ENCODE measurements around the gene PDE1A. TPM values are rescaled to one million over a fixed set of nuclear protein-coding genes. Genes with fewer than 3 reads are reported as not detected.

PDE1A gene
- 10 to 100 TPM; 11.0 to 11.2 TPM for total RNA-seq
- long read RNA-seq, partial matches to known transcripts = 0 of 6 reads
- long read RNA-seq, other reads (novel, unspliced or antisense) = 2 of 6 reads

- intact Hi-C loops (cut with DNase I) = no loop called here
- ATAC-seq = peak; percentile 63 to 72
- no peak for DNase-seq
These were observed at the start of gene PDE1A for GRCh38 chr2:182426918-182427240. PDE1A (minus strand) TSS chr2:182427036.

GRCh38 chr2:182473635-182474034, 46.8 kb upstream of the PDE1A start:
- DNase-seq (no peak), ATAC-seq (no peak)
- intact Hi-C loops (cut with DNase I) = no loop called here

DNA sequence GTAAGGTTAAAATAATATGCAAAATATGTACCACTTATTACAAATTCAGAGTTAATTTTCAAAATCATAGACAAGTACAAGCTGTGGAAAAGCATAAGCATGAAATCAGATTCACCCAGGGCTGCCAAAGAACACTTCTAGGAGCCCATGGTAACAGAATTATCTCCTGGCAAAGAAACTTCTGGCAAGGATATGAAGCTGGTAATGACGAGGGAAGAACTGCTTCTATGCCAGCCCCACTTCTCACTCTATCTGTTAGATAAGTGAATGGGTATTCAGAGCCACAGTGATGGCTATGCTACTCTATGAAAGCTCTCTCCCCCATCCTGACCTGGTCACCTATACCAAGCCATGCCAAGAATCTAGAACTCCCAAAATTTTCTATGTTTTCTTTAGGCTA, 36.9 kb upstream of the PDE1A start:
- intact Hi-C loops (cut with DNase I) = no loop called here
- DNase-seq (peak; percentile 24), ATAC-seq (peak; percentile 97 to 99)

DNA sequence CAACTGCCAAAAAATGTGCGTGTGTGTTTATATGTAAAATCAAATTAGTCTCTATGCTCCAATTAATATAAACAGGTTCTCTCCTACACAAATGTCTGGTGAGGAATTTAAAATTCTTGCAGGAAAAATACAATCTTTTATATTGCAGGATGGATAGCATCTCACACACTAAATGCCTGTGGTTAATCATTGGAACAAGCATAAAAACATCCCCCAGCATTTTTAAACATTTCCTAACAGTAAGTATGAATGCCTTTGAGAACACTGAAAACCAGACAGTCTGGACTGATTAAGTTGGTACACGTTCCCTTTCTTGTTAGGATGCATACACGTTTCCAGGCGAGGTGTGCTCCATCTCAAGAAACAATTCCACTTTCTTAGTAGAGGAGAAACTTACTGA, 29.9 kb upstream of the PDE1A start:
- intact Hi-C loops (cut with DNase I) = no loop called here
- DNase-seq = no peak
- no peak for ATAC-seq

- intact Hi-C loops (cut with DNase I) = no loop called here
These were observed 25.7 kb upstream of the PDE1A start for GRCh38 chr2:182452456-182452990.

GRCh38 chr2:182448371-182448770, 21.5 kb upstream of the PDE1A start:
- no peak for ATAC-seq
- no peak for DNase-seq
- intact Hi-C loops (cut with DNase I) = no loop called here

More at GRCh38 chr2:182452456-182452990, 25.7 kb upstream of the PDE1A start:
- no peak for ATAC-seq
- no peak for DNase-seq

- ATAC-seq = peak; percentile 56 to 76
- DNase-seq = no peak
- intact Hi-C loops (cut with DNase I) = no loop called here
These were observed 21.0 kb upstream of the PDE1A start for GRCh38 chr2:182447863-182448262.

DNA sequence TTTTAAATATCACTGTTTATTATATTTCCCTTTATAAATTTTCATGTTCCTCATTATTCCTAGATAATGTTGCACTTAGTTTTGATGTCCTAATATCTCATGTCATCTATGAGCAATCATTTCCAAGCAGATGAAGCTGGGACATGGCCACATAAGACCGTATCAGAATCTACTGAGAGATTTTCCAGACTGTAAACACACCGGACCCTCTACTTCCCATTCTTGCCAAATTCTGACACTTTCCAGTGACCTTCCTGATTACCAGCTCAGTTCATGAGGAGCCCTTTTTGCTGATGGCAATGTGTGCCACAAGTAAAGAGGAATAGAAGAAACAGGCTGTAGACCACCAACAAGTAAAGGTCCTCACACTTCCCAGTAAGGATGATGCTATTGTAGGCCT, 20.3 kb upstream of the PDE1A start:
- ATAC-seq (no peak), DNase-seq (no peak)
- intact Hi-C loops (cut with DNase I) = no loop called here

- intact Hi-C loops (cut with DNase I) = no loop called here
- ATAC-seq (no peak), DNase-seq (no peak)
These were observed 19.3 kb upstream of the PDE1A start for GRCh38 chr2:182446087-182446486.

- intact Hi-C loops (cut with DNase I) = no loop called here
- ATAC-seq (no peak), DNase-seq (no peak)
These were observed 18.6 kb upstream of the PDE1A start for GRCh38 chr2:182445391-182445965.

DNA sequence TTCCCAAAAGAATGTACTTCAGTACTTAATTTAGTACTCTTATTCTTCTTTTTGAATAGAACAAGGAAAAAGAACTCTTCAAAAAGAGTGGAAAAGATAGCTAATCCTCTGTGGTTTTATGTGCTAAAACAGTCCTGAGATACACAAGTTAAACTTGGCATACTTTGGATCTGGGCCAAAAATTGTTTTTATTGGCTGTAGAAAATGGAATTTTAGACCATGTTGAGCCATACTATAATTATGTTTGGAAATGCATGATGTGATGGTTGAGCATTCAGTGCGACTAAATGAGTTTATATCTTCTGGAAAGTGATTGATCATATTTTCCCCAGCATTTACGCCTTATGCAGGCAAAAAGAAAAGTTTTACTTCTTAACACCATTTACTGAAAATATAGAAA, 18.0 kb upstream of the PDE1A start:
- no peak for ATAC-seq
- no peak for DNase-seq
- intact Hi-C loops (cut with DNase I) = no loop called here

DNA sequence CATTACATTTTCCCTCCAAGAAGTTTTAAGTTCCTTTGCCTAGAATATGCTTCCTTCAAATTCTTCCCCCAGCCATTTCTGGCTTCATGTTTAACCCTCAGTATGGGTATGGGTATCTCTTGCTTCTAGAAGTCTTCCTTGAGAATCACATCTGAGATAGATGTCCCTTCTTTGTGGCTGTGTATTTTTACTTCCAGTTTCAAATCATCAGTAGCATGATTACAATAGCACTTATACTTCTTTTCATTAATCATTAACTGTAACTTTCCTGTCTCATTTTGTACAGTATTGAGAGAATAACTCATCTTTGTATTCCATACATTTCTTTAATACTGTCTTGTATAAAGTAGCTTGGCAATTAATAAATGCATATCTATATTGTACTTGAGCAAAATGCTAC, 17.3 kb upstream of the PDE1A start:
- no peak for DNase-seq
- no peak for ATAC-seq
- intact Hi-C loops (cut with DNase I) = no loop called here

DNA sequence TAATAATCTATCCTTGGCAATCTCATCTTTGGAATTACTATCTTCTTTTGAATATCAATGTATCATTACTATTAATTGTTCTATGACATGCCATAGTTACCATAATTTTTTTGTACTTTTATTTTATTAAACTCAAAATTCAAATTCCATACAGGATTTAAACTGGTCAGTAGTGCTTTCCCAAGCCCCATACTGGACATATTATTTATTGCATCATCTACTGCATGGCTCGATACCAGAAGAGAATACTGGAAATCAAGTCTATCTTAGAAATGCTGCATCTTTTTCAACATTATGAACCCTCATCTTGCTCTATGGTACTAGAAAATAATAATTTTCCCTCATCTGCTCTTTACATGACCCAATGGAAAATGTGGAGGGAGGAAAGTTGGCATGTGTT, 9.4 kb upstream of the PDE1A start:
- intact Hi-C loops (cut with DNase I) = no loop called here
- ATAC-seq = no peak
- DNase-seq = no peak

GRCh38 chr2:182435754-182436153, 8.9 kb upstream of the PDE1A start:
- intact Hi-C loops (cut with DNase I) = no loop called here
- DNase-seq (no peak), ATAC-seq (peak in 1 of 2 donors; percentile 81)

DNA sequence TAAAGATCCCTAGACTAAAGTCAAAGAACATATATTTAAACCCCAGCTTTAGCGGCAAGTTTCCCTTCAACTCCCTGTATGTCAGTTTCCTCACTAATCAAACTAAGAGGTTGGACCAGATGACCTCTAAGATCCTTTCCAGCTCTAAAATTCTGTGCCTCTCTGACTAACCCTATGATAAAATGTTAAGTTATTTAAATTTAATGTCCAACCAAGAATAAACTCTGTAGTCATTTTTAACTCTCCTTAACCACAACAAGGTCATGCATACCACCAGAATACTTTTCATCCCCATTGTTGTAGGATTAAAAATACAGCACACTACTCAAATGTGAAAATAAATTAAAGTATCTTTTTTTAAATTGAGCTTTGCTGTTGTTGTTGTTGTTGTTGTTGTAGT, 5.2 kb upstream of the PDE1A start:
- no peak for DNase-seq
- intact Hi-C loops (cut with DNase I) = no loop called here
- ATAC-seq = no peak

DNA sequence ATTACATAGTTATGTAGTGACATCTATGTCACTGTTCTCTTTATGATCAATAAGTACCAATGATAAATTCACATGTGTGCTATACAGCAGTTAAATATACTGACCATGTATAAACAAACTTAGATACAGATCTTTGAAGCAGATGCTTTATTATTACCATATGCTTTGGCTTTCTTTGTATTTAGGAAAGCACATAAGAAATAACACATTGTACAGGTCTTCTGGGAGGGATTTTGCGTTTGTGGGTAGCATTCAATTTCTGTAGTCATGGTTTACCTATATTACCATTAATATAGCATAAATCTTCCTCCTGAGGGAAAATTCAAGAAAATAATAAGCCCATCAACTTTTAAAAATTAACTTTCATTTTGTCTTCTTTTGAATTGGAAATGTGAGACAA, 1.6 kb upstream of the PDE1A start:
- no peak for ATAC-seq

DNA sequence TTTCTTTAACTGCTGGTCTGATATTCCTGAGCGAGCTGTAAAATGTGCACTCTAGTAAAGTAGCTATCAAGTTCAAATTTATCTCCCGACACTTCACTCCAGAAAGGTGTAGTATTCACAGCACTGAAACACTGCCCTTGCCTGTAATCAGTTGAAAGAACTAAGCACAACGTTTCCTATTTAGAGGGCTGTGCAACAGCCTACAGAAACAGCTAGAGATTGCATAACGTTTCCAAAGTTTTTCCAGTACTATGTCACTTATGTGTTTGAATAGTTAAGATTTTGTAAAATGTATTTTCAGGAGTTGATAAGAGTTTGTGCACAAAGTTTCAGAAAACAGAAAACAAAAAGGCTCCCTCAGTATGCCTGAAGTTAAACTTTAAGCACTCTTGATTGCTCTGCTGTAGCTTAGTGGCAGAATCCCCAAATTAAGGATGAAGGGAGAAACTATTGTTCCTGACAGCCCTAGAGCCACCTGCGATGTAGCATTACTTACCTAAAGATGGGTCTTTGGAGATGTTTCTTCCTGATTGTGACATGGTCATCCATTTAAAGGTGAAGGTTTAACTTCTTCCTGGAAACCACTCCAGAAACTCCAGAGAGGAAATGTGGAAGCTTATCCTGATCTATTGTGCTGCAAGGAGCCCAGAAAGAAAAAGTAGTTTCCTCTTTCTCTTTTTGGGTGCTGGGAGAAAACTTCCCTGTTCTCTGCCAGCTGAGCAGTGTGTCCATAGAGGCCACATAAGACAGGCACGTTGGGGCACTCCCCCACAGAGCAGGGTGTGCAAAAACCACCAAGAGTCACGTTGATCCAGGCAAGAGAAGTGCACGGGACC, 536 bp downstream of the PDE1A start:
- intact Hi-C loops (cut with DNase I) = no loop called here
- no peak for DNase-seq
- peak; percentile 58 to 78 for ATAC-seq

More for the DNA sequence above, 1.6 kb upstream of the PDE1A start:
- intact Hi-C loops (cut with DNase I) = no loop called here
- no peak for DNase-seq

- intact Hi-C loops (cut with DNase I) = no loop called here
- ATAC-seq = no peak
- DNase-seq = no peak
These were observed 4.0 kb downstream of the PDE1A start for GRCh38 chr2:182422864-182423263.

- intact Hi-C loops (cut with DNase I) = no loop called here
- no peak for ATAC-seq
- DNase-seq = no peak
These were observed 6.2 kb downstream of the PDE1A start for GRCh38 chr2:182420669-182421068.

- intact Hi-C loops (cut with DNase I) = no loop called here
- DNase-seq (no peak), ATAC-seq (no peak)
These were observed 10.0 kb downstream of the PDE1A start for GRCh38 chr2:182416861-182417260.

DNA sequence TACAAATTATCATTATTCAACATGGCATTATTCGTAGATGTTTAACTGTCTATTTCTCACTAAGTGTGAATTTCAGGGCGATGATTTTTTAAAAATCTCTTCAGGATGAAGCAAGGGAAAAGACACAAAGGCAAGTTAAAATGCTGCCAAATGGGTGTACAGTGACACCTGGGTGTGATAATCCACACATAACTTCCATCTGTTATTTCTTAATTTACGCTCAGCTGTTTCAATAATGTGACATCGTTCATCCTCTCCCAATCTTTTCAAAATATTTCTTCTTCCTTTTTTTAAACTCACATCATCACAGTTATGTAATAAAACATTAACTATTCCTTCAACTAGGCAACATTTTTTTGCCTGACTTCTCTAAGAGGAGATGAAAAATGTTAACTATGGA, 10.6 kb downstream of the PDE1A start:
- ATAC-seq (no peak), DNase-seq (no peak)
- intact Hi-C loops (cut with DNase I) = no loop called here
